ENCODE measurements around the gene KRAS. TPM values are rescaled to one million over a fixed set of nuclear protein-coding genes. Genes with fewer than 3 reads are reported as not detected.

The KRAS gene
- total and polyA plus RNA-seq, 2 of the 13 experiments (the other 11 are each of a cell fraction or from before 2014, with no cell fraction given) = 6.5 to 9.8 TPM

- no peak for TF ChIP-seq ZNF224 (CRISPR knock-in tag; IDR thresholded peaks at IDR 0.05)
- peak in 1 of 2 experiments; percentile 66; a peak in 1 of 4 replicates for TF ChIP-seq KLF16 (CRISPR knock-in tag; IDR thresholded peaks at IDR 0.05)
- peak; percentile 70; the same call in 2 of the 3 replicates for TF ChIP-seq MXI1 (IDR thresholded peaks at IDR 0.05; ENCODE audit: borderline replicate concordance, low read depth, low read length)
- TF ChIP-seq TCF7L2 (IDR thresholded peaks at IDR 0.05; ENCODE audit: low read depth, low read length) = no peak
- no peak for TF ChIP-seq HHEX (CRISPR knock-in tag; IDR thresholded peaks at IDR 0.05)
- TF ChIP-seq PCBP1 (IDR thresholded peaks at IDR 0.05; ENCODE audit: borderline replicate concordance, low read depth, low read length) = no peak
- peak; percentile 75 for TF ChIP-seq THAP11 (CRISPR knock-in tag; IDR thresholded peaks at IDR 0.05)
- TF ChIP-seq, protein P1, sequence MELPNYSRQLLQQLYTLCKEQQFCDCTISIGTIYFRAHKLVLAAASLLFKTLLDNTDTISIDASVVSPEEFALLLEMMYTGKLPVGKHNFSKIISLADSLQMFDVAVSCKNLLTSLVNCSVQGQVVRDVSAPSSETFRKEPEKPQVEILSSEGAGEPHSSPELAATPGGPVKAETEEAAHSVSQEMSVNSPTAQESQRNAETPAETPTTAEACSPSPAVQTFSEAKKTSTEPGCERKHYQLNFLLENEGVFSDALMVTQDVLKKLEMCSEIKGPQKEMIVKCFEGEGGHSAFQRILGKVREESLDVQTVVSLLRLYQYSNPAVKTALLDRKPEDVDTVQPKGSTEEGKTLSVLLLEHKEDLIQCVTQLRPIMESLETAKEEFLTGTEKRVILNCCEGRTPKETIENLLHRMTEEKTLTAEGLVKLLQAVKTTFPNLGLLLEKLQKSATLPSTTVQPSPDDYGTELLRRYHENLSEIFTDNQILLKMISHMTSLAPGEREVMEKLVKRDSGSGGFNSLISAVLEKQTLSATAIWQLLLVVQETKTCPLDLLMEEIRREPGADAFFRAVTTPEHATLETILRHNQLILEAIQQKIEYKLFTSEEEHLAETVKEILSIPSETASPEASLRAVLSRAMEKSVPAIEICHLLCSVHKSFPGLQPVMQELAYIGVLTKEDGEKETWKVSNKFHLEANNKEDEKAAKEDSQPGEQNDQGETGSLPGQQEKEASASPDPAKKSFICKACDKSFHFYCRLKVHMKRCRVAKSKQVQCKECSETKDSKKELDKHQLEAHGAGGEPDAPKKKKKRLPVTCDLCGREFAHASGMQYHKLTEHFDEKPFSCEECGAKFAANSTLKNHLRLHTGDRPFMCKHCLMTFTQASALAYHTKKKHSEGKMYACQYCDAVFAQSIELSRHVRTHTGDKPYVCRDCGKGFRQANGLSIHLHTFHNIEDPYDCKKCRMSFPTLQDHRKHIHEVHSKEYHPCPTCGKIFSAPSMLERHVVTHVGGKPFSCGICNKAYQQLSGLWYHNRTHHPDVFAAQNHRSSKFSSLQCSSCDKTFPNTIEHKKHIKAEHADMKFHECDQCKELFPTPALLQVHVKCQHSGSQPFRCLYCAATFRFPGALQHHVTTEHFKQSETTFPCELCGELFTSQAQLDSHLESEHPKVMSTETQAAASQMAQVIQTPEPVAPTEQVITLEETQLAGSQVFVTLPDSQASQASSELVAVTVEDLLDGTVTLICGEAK (IDR thresholded peaks at IDR 0.05) = no peak
- TF ChIP-seq, protein P1 (CRISPR knock-in tag; IDR thresholded peaks at IDR 0.05) = 0 out of 2 replicates have a peak, but pooled peaks have one; percentile 16
- no peak for TF ChIP-seq RBM39 (IDR thresholded peaks at IDR 0.05; ENCODE audit: low read depth, low read length, poor library complexity, severe bottlenecking)
- no peak for TF ChIP-seq SMYD3 (CRISPR knock-in tag; IDR thresholded peaks at IDR 0.05)
- no peak for TF ChIP-seq CAMTA2 (CRISPR knock-in tag; IDR thresholded peaks at IDR 0.05; ENCODE audit: borderline replicate concordance)
- no peak for TF ChIP-seq ZBTB8A (CRISPR knock-in tag; IDR thresholded peaks at IDR 0.05; ENCODE audit: borderline replicate concordance, low read depth)
- TF ChIP-seq KDM4B (CRISPR knock-in tag; IDR thresholded peaks at IDR 0.05) = peak; percentile 43; the same call in 1 of the 2 replicates
- peak; percentile 43 for TF ChIP-seq NR2C2 (CRISPR knock-in tag; IDR thresholded peaks at IDR 0.05; ENCODE audit: borderline replicate concordance)
- TF ChIP-seq, protein P2, sequence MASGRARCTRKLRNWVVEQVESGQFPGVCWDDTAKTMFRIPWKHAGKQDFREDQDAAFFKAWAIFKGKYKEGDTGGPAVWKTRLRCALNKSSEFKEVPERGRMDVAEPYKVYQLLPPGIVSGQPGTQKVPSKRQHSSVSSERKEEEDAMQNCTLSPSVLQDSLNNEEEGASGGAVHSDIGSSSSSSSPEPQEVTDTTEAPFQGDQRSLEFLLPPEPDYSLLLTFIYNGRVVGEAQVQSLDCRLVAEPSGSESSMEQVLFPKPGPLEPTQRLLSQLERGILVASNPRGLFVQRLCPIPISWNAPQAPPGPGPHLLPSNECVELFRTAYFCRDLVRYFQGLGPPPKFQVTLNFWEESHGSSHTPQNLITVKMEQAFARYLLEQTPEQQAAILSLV (CRISPR knock-in tag; IDR thresholded peaks at IDR 0.05; ENCODE audit: borderline replicate concordance) = no peak; the same call in 1 of the 2 replicates
- TF ChIP-seq CREB1 (IDR thresholded peaks at IDR 0.05) = peak; percentile 42
- TF ChIP-seq CREB1 (CRISPR knock-in tag; IDR thresholded peaks at IDR 0.05) = no peak
- no peak for TF ChIP-seq WIZ (CRISPR knock-in tag; IDR thresholded peaks at IDR 0.05)
- TF ChIP-seq ZNF569 (CRISPR knock-in tag; IDR thresholded peaks at IDR 0.05; ENCODE audit: borderline replicate concordance) = no peak
Observed at GRCh38 chr12:25250744-25251730, at the start of gene KRAS (continued).
